Activated T-cell treated with anti-CD3 and anti-CD28 coated beads for 1 hour (primary cell): ENCODE data around the gene KLHDC7A.
"Not testable (repeated sequence)": the region's sequence is repeated elsewhere in the genome, so short reads cannot be mapped to it uniquely, and the experiment has no call there.

Experiments used
- DNase-seq: peaks from one replicate; pipeline ENCODE4 v3.0.0-alpha.2; 2020; ENCODE audit warnings: low read depth

KLHDC7A gene

GRCh38 chr1:18480315-18481189 lies at the start of gene KLHDC7A:
TSS of gene KLHDC7A (plus strand) at chr1:18480930. CDS start at chr1:18480982, 52 bp downstream.
- no peak for DNase-seq

GRCh38 chr1:18434041-18434440 lies 46.7 kb upstream of the KLHDC7A start:
- no peak for DNase-seq

GRCh38 chr1:18440385-18441226 lies 40.1 kb upstream of the KLHDC7A start:
- DNase-seq = no peak

GRCh38 chr1:18443587-18444520 lies 36.9 kb upstream of the KLHDC7A start:
- DNase-seq = no peak

- no peak for DNase-seq
These were observed 36.2 kb upstream of the KLHDC7A start for GRCh38 chr1:18444563-18444962.

- DNase-seq = no peak
These were observed 34.0 kb upstream of the KLHDC7A start for GRCh38 chr1:18446751-18447150.

- DNase-seq = no peak
These were observed 33.1 kb upstream of the KLHDC7A start for GRCh38 chr1:18447509-18448220.

GRCh38 chr1:18448889-18449288 lies 31.8 kb upstream of the KLHDC7A start:
- DNase-seq = no peak

GRCh38 chr1:18452550-18452949 lies 28.2 kb upstream of the KLHDC7A start:
- no peak for DNase-seq

- DNase-seq = no peak
These were observed 22.3 kb upstream of the KLHDC7A start for GRCh38 chr1:18458133-18459092.

- no peak for DNase-seq
These were observed 19.1 kb upstream of the KLHDC7A start for GRCh38 chr1:18461656-18462055.

GRCh38 chr1:18462517-18462916 lies 18.2 kb upstream of the KLHDC7A start:
- not testable (repeated sequence) for DNase-seq

- no peak for DNase-seq
These were observed 17.7 kb upstream of the KLHDC7A start for GRCh38 chr1:18463063-18463462.

- DNase-seq = no peak
These were observed 16.6 kb upstream of the KLHDC7A start for GRCh38 chr1:18463984-18464664.

- DNase-seq = no peak
These were observed 16.1 kb upstream of the KLHDC7A start for GRCh38 chr1:18464665-18465050.

GRCh38 chr1:18466676-18467075 lies 14.1 kb upstream of the KLHDC7A start:
- no peak for DNase-seq

- DNase-seq = no peak
These were observed 12.2 kb upstream of the KLHDC7A start for GRCh38 chr1:18468570-18468969.

GRCh38 chr1:18469514-18469913 lies 11.2 kb upstream of the KLHDC7A start:
- no peak for DNase-seq

- no peak for DNase-seq
These were observed 9.9 kb upstream of the KLHDC7A start for GRCh38 chr1:18470671-18471355.
